Stimulated activated CD8-positive, alpha-beta memory T cell treated with anti-CD3 and anti-CD28 coated beads, Interleukin-15, amount 100 ng/mL, for 24 hours (primary cell): ENCODE results near the gene AMOT.

Experiments used
- DNase-seq: peaks from one replicate; pipeline ENCODE4 v3.0.0-alpha.2; 2020; ENCODE audit warnings: low read depth

AMOT gene

GRCh38 chrX:112802541-112802940, 38.1 kb downstream of the AMOT start:
- DNase-seq: no peak

DNA sequence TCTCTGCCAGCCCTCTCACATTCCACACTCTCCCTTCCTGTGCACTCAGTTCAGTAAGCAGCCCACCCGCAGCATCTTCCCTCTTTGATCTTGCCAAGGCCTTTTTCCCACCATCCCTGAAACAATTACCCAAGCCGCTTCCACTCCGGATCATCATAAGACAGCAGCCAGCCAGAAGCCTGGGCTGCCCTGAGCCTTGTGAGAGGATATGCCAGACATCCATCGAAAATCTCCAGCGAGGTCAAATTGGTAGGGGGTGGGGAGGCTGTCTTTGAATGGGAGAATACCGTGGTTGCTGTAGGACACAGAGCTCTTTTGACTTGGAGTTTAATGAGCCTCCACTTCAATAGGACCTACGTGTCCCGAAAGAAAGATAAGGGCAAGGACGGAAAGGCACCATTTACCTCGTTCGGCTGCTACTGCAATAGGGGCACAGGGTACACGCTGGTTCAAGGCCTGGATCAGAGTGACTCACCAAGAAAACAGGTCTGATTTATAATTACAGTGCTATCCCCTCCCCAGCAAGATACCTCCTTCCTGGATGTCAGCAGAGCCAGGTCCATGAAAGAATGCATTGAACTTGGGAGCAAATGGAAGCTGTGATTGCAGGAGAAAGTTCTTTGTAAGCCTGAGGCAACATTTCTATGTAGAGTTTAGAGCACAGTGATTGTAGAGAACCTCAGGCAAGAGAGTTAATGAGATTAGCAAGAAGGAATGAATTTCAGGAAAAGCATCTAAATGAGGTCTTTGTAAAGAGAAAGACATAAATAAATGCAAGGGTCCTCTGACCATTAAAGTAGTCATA, 39.5 kb downstream of the AMOT start:
- DNase-seq: no peak

DNA sequence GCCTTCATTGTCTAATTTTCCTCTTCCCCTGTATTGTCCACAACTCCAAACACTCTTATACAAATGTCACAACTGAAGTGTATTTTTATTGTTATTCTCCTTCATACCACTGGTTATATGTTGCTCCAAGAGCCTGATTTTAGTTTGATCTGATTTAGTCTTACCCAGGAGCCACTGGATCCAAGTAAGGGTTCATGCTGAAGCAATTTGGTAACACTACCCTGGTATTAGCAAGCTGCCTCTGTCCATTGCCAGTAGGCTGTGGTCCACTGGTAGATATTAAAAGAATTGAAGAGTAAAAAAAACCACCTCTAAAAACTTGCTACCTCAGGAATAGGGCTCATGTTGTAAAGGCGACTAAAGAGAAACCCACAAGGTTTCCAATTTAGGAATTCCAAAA, 41.2 kb downstream of the AMOT start:
- no peak for DNase-seq

- no peak for DNase-seq
These were observed 41.9 kb downstream of the AMOT start for GRCh38 chrX:112798736-112799135.

DNA sequence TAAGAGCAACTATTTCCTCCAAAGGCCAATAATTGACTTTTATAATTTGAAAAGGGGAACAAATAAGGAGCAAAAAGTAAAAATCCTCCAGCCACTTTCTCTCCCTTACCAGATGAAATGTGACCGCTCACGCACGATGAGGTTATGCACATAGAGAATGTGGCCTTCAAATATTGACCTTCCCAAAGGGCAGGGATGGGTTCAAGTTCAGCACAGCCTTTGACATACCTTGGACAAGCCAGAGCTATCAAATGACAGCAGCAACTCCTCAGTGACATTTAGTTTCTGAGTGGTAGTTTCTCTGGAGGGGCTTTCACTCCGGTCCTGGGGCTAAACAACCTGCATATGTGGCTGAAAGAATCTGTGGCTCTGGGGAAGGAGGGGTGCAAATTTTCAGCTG, 50.7 kb downstream of the AMOT start:
- DNase-seq: no peak

GRCh38 chrX:112786076-112786475, 54.6 kb downstream of the AMOT start:
- DNase-seq: no peak

DNA sequence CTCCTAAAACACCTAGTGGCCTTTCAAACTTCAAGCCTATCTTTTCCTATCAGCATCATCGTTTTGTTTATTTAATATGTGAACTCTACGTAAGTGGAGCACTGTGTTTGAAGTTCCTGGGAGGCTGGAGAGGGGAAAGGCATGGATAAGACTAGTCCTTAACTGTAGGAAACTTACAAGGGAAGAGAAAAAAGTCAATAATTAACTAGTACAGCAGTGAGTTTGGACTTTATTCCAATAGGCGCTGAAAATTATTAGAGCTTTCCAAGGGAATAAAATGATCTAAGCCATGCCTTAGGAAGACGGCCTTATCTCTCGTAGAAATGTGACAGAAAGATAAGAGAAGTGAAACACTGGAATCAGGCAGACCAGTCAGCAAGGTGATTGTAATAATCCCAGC, 55.3 kb downstream of the AMOT start:
- no peak for DNase-seq

- DNase-seq: no peak
These were observed 55.9 kb downstream of the AMOT start for GRCh38 chrX:112784692-112785091.

- no peak for DNase-seq
These were observed 61.5 kb downstream of the AMOT start for GRCh38 chrX:112779139-112779538.

GRCh38 chrX:112774651-112775293, 65.9 kb downstream of the AMOT start:
- DNase-seq: no peak

DNA sequence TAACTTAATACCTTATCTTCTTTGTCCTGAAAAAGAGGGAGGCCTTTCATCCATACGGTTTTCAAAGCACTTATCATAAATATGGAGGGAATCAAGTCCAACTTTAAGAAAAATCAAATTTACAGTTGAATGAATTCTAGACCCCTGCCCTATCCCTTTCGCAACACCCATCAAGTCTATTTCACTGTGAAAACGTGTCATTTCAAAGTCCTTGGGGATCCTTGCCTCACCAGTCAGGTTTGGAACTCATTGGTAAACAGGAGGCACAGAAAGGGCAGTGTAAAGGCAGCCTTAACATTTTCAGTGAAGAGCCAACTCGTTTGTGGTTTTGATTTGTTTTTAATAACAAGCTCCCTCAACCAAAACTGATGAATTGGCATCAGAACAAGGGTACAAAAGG, 66.5 kb downstream of the AMOT start:
- DNase-seq: no peak

DNA sequence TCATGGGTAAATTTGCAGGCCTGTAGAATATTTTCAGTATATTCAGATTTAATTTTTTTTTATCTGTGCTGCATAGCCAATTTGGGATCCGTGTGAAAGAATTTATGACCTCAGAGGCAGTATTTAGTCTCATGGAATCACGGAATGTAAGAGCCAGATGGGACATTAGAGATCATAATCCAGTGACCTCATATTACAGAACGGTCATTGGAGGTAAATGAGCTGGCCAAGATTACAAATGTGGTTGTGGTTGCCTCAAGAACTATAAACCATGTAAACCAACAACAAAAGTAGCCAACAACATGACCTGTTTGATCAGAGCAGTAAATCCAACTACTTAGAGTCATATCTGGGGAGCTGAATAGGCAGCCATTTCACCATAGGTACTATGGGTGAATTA, 71.6 kb downstream of the AMOT start:
- no peak for DNase-seq

GRCh38 chrX:112768563-112768962, 72.1 kb downstream of the AMOT start:
- no peak for DNase-seq

DNA sequence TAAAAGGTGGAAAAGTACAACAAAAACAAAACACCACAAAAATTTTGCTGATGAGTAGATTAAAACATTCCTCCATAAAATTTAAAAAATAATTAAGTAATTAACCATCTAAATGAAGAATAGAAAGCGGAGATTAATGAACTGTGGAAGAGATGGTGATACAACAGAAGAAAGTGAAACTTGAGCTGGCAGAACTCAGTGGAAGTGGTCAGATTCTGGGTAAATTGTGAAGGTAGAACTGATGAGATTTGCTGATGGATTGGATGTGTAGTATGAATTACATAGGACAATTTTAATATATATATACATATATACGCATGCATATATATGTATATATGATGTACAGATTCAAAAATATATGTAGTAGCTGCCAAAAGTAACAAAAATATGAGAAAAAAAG, 73.9 kb downstream of the AMOT start:
- DNase-seq: no peak

GRCh38 chrX:112761242-112762207, 79.1 kb downstream of the AMOT start:
- DNase-seq: no peak

DNA sequence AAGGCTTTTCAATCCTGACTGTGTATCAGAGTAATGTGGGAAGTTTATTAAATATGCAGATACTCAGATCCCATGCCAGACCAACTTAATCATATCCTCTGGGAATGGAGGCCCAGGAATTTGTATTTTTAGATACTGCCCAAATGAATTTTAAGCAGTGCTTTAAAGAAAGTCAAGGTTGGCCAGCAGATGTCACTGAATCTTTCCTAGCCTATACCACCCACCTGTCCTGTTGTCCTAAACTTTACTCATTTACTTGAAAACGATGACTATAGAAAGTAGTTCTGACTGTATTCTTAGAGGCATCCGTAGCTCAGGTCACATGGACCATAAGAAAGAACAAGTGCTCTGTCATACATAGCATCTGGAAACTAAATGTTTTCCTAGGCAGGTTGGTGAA, 79.9 kb downstream of the AMOT start:
- no peak for DNase-seq

DNA sequence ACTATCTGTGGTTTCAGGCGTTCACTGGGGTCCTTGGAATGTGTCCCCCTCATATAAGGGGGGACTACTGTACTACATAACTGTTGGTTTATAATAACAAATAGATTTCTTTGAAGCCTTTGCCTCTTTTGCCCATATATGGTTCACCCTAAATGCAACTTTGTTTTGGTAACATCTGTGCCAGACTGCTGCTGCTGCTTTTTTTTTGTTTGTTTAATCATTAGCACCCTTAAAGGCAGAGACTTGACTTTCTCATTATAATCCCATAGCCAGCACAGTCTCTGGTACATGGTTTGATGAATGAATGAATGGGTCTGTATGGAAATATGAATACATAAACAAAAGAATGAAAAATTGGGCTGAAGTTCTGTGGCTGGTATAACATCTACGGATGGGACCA, 80.7 kb downstream of the AMOT start:
- no peak for DNase-seq

DNA sequence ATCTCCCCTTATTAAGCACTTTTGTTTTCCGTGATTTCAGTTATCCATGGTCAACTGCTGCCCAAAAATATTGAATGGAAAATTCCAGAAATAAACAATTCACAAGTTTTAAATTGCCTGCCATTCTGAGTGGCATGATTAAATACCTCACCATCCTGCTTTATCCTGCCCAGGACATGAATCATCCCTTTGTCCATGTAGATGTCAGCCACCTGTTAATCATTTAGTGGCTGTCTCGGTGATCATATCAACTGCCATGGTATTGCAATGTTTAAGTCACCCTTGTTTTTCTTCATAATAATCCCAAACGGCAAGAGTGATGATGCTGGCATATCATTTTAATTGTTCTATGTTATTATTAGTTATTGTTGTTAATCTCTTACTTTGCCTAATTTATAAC, 81.1 kb downstream of the AMOT start:
- no peak for DNase-seq

GRCh38 chrX:112757946-112758345, 82.7 kb downstream of the AMOT start:
- DNase-seq: no peak

DNA sequence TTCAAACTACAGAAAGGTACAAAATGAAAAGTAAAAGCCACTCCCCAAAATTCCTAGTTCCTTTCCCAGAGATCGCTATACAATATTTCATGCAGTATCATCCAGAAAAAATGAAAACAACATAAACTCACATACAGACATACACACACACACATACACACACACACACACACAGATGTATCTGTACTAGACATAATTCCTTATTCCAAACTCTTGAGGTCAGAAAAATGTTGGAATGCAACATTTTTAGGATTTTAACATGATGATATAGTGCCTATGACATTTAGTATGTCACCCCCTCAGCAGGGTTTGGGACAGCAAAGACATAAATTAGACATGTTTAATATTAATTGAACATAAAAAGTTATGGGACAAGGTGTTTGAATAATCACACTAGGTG, 87.5 kb downstream of the AMOT start:
- no peak for DNase-seq

GRCh38 chrX:112751076-112751475, 89.6 kb downstream of the AMOT start:
- DNase-seq: no peak

- no peak for DNase-seq
These were observed 93.6 kb downstream of the AMOT start for GRCh38 chrX:112746812-112747595.
